ENCODE data around the gene HUNK.

DNA sequence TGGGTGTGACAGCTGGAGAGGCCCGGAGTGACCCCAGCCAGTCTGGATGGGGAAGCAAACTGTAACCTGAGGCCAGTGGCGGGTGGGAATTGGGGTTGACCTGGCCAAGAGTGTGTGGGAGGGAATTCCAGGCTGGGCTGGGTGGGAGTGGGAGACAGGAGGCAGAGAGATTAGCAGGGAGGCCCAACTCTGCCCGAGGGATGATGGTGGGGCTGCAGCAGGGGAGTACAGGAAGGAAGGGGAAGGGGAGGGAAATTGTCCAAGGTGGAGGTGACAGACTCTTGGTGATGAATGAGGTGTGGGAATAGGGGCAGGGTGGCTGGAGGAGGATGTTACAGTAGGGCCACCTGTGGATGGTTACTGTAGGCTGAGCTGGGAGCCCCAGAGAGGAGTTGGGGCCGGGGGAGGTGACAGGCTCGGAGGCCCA is 40.4 kb downstream of the HUNK start:
- TF ChIP-seq, protein P1, sequence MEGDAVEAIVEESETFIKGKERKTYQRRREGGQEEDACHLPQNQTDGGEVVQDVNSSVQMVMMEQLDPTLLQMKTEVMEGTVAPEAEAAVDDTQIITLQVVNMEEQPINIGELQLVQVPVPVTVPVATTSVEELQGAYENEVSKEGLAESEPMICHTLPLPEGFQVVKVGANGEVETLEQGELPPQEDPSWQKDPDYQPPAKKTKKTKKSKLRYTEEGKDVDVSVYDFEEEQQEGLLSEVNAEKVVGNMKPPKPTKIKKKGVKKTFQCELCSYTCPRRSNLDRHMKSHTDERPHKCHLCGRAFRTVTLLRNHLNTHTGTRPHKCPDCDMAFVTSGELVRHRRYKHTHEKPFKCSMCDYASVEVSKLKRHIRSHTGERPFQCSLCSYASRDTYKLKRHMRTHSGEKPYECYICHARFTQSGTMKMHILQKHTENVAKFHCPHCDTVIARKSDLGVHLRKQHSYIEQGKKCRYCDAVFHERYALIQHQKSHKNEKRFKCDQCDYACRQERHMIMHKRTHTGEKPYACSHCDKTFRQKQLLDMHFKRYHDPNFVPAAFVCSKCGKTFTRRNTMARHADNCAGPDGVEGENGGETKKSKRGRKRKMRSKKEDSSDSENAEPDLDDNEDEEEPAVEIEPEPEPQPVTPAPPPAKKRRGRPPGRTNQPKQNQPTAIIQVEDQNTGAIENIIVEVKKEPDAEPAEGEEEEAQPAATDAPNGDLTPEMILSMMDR (IDR thresholded peaks at IDR 0.05) = no peak
- TF ChIP-seq POLR2AphosphoS5 (IDR thresholded peaks at IDR 0.05) = no peak
- TF ChIP-seq POLR2A (IDR thresholded peaks at IDR 0.05) = no peak
- no peak for TF ChIP-seq EP300 (IDR thresholded peaks at IDR 0.05)

All from sigmoid colon (tissue), 4 donors.